Kidney epithelial cell (primary cell): ENCODE measurements around the gene PIM1. TPM values are rescaled to one million over a fixed set of nuclear protein-coding genes. Genes with fewer than 3 reads are reported as not detected.
A peak's percentile ranks its signal among the peaks of the same experiment; 100 is the strongest.

ENCODE experiments used
- DNase-seq: peaks from one replicate; pipeline ENCODE4 v3.0.0-alpha.2; 2010; ENCODE audit warnings: low read depth
- H3K27me3 ChIP-seq: 2 replicates; pipeline ENCODE4 v1.6.0; 2011; ENCODE audit warnings: low read length; ENCODE audit not compliant: control insufficient read depth, insufficient read depth
- H3K36me3 ChIP-seq: 2 replicates; pipeline ENCODE4 v1.5.1; 2011; ENCODE audit warnings: low read length; ENCODE audit not compliant: control insufficient read depth, insufficient read depth
- H3K4me3 ChIP-seq: 2 replicates; pipeline ENCODE4 v1.5.1; 2011; ENCODE audit warnings: low read depth, mild to moderate bottlenecking, control low read depth, low read length
- total RNA-seq: library from RNA; depleted of rRNA; stranded (reverse); fragments of >200 nt; gene quantifications from 2 replicates; pipeline ENCODE4 v1.2.3, GENCODE V29; 2015
- TF ChIP-seq, protein P1 (sequence below): IDR thresholded peaks from 2 replicates; pipeline ENCODE4 v1.5.1; 2011; ENCODE audit warnings: mild to moderate bottlenecking, moderate library complexity, low read length, control low read depth, inconsistent platforms; ENCODE audit not compliant: insufficient read depth, poor library complexity, severe bottlenecking

Gene PIM1
- total RNA-seq, 1 donor from 2014 or later: 18.2 TPM

DNA sequence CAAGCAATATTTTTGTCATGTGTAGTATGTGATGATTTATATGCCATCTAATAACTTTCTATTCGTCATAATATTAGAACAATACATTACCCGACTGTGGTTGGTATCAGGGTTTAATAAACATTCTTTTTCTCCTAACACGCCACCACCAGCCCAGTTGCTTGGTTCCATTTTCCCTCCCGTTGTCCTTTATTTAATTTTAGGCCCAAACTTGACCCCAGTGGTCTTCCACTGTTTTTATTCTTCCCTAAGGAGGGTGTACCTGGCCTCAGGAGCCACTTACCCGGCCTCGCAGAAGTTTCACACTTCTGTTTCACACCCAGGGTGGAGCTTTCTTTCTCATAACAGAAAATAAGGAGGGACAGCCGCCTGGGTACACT is 33.1 kb upstream of the PIM1 start:
- Histone ChIP-seq H3K36me3 (no peaks in the 10 kb centered on the region), H3K4me3 (no peak overlapping the region), H3K27me3 (no peaks in the 10 kb centered on the region)
- no peak for DNase-seq
- TF ChIP-seq, protein P1, sequence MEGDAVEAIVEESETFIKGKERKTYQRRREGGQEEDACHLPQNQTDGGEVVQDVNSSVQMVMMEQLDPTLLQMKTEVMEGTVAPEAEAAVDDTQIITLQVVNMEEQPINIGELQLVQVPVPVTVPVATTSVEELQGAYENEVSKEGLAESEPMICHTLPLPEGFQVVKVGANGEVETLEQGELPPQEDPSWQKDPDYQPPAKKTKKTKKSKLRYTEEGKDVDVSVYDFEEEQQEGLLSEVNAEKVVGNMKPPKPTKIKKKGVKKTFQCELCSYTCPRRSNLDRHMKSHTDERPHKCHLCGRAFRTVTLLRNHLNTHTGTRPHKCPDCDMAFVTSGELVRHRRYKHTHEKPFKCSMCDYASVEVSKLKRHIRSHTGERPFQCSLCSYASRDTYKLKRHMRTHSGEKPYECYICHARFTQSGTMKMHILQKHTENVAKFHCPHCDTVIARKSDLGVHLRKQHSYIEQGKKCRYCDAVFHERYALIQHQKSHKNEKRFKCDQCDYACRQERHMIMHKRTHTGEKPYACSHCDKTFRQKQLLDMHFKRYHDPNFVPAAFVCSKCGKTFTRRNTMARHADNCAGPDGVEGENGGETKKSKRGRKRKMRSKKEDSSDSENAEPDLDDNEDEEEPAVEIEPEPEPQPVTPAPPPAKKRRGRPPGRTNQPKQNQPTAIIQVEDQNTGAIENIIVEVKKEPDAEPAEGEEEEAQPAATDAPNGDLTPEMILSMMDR: no peak

DNA sequence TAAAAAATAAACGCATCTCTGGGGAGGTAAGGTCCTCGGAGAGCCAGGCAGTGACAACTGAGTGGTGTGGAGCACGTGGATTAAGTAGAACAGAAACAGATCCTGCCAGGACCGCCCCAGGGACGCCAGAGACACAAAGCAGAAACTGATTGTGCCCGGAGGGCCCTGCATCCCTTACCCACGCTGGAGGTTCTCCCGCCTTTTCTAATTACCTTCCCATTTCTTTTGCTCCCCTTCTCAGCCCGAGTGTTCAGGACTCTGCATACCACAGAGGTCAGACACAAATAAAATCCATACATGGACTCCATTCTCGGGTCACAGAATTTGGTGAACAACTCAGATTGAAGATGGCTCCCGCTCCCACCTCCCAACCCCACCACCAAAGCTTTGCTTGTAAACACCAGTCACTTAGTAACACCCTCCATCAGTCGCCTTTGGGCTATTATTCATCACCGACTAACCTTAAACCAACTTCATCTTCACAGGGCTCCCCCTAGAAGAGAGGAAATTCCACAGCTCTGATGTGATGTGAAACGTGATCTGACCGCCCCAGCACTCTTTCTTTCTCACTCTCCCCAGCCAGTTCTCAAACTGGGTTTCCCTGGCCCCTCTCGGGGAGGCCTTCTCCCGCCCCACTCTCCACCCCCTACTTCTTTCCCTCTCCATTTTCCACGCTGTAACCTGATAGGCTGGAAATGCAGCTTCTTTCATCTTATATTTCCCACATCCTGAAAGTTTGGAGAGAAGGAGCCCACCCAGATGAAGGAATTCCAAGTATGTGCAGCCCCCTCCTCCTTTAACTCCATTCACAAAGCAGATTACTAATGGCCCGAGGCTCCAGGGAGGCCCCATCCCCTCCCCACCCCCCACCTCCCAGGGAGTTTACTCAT is 32.5 kb upstream of the PIM1 start:
- Histone ChIP-seq H3K36me3 (no peaks in the 10 kb centered on the region), H3K27me3 (no peaks in the 10 kb centered on the region), H3K4me3 (peak overlapping the region; percentile 11)
- peak; percentile 99 for DNase-seq
- TF ChIP-seq, protein P1: no peak

DNA sequence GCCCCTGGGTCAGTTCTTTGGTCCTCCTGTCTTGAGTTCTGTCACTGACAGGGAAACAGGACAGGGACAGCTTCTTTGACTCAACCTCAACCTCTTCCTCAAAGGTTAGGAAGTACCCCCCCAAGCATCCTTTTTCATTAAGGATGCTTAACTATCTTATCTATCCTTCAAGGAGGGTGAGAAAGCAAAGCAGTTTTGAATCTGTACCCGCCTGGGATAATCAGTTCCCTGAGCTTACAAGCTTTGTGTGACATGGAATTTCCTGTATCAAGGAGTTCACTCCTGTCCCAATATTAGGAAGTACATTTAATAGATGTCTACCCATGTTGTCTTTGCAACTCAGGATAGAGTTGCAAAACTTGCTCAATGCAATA is 31.1 kb upstream of the PIM1 start:
- TF ChIP-seq, protein P1: no peak
- H3K36me3 ChIP-seq: no peaks in the 10 kb centered on the region
- no peak for DNase-seq
- H3K4me3 ChIP-seq: no peak overlapping the region
- H3K27me3 ChIP-seq: no peaks in the 10 kb centered on the region

DNA sequence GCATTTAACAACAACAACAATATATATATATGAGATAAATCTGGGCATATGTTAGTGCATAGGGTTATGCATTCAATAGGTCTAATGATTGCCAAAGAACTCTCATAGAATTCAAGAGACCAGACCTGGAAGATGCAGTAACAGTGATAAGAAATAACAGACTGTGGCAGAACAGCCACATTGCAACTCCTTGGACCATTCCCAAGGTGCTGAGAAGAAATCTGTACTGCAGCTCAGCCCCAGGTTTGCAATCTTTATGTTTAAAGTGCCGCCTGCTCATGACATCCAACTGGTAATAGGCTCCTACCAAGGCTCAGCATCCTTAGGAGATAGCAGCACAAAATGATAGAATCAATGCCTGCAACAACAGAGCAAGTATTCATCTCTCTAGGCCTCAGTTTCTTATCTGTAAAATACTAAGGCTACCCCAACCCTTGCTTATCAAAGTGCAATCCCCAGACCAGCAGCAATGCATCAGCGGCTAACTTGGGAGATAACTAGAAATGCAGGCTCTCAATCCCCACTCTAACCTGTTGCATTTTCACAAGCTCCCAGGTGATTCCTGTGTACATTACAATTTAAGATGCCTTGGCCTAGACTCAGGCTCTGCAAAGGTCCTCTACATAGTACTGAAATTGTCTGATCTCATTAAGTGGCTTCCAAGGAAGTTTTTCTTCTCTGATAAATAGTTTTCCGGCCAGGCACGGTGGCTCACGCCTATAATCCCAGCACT is 30.6 kb upstream of the PIM1 start:
- DNase-seq: no peak
- no peak overlapping the region for H3K4me3 ChIP-seq
- H3K36me3 ChIP-seq: no peaks in the 10 kb centered on the region
- TF ChIP-seq, protein P1: no peak
- no peaks in the 10 kb centered on the region for H3K27me3 ChIP-seq

DNA sequence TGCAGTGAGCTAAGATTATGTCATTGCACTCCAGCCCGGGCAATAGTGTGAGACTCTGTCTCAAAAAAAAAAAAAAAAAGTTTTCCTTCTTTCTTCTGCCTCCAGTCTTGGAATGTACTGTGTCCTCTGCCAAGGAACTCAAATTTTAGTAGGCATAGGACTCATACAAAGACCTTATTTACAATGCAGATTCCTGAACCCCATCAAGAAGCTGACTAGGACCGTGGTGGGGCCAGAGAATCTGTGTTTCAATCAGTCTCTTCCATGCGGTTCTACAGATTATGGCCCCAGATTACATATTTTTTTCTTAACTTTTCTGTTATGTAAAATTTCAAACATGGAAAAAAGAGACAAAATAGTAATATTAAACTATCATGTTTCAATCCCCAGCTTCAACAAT is 29.8 kb upstream of the PIM1 start:
- TF ChIP-seq, protein P1: no peak
- no peak for DNase-seq

More for the DNA sequence above, 29.8 kb upstream of the PIM1 start:
- Histone ChIP-seq H3K4me3 (no peak overlapping the region), H3K27me3 (no peaks in the 10 kb centered on the region), H3K36me3 (no peaks in the 10 kb centered on the region)
